C4-2B (cell line): ENCODE data around the gene UGT1A8.

Experiments used
- ZFX ChIP-seq: fragments of 450-650 bp; IDR thresholded peaks from 2 replicates; pipeline ENCODE4 v1.6.1; 2017
- TF ChIP-seq, protein P1 (sequence below): fragments of 450-650 bp; conservative IDR thresholded peaks from 2 replicates; pipeline ENCODE4 v1.5.1; 2017; ENCODE audit warnings: mild to moderate bottlenecking

DNA sequence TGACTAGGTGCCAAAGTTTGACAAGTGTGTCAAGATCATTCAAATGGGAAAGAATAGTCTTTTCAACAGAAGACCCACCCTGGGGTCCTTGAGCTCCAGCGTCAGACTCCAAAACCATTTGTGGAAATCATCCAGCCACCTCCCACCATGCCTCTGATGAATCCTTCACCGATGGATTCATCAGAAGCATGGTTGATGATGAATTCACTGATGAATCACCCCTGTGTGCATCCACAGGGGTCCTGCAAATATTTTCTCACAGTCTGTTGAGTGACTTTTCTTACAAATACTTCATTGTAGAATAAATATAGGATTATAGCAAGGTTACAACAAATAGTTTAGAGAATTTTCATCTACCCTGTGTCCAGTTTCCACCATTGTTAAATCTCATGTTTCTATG lies 58.6 kb downstream of the UGT1A8 start:
- TF ChIP-seq, protein P1, sequence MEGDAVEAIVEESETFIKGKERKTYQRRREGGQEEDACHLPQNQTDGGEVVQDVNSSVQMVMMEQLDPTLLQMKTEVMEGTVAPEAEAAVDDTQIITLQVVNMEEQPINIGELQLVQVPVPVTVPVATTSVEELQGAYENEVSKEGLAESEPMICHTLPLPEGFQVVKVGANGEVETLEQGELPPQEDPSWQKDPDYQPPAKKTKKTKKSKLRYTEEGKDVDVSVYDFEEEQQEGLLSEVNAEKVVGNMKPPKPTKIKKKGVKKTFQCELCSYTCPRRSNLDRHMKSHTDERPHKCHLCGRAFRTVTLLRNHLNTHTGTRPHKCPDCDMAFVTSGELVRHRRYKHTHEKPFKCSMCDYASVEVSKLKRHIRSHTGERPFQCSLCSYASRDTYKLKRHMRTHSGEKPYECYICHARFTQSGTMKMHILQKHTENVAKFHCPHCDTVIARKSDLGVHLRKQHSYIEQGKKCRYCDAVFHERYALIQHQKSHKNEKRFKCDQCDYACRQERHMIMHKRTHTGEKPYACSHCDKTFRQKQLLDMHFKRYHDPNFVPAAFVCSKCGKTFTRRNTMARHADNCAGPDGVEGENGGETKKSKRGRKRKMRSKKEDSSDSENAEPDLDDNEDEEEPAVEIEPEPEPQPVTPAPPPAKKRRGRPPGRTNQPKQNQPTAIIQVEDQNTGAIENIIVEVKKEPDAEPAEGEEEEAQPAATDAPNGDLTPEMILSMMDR = no peak
- TF ChIP-seq ZFX = no peak
